H9 (cell line): Measurements from ENCODE around the gene HPS4. TPM values are rescaled to one million over a fixed set of nuclear protein-coding genes. Genes with fewer than 3 reads are reported as not detected.

Experiments used
- DNase-seq: peaks from one replicate; pipeline ENCODE4 v3.0.0-alpha.2; 2017
- H2AFZ ChIP-seq: one replicate; pipeline ENCODE4 v1.6.1; 2013; ENCODE audit warnings: mild to moderate bottlenecking, low read length, control low read depth, moderate library complexity
- H2AK5ac ChIP-seq: 2 replicates; pipeline ENCODE4 v1.6.1; 2013; ENCODE audit warnings: low read length, control low read depth, mixed read lengths; ENCODE audit not compliant: insufficient read length
- H2BK120ac ChIP-seq: one replicate; pipeline ENCODE4 v1.6.1; 2013; ENCODE audit warnings: low read depth, mild to moderate bottlenecking, low read length, control low read depth, inconsistent platforms; ENCODE audit not compliant: poor library complexity, severe bottlenecking
- H2BK12ac ChIP-seq: 2 replicates; pipeline ENCODE4 v1.6.1; 2013; ENCODE audit warnings: low read length, control low read depth, mixed read lengths, low read depth; ENCODE audit not compliant: insufficient read length
- H2BK15ac ChIP-seq: 2 replicates; pipeline ENCODE4 v1.6.1; 2013; ENCODE audit warnings: low read depth, low read length, control low read depth
- H2BK20ac ChIP-seq: one replicate; pipeline ENCODE4 v1.6.1; 2013; ENCODE audit warnings: low read depth, mild to moderate bottlenecking, low read length, control low read depth, inconsistent platforms; ENCODE audit not compliant: poor library complexity, severe bottlenecking
- H2BK5ac ChIP-seq: 2 replicates; pipeline ENCODE4 v1.6.1; 2013; ENCODE audit warnings: low read length, control low read depth, mixed read lengths; ENCODE audit not compliant: insufficient read length
- H3K14ac ChIP-seq: 2 replicates; pipeline ENCODE4 v1.6.1; 2013; ENCODE audit warnings: low read length, control low read depth; ENCODE audit not compliant: insufficient read depth
- H3K18ac ChIP-seq: 2 replicates; pipeline ENCODE4 v1.6.1; 2013; ENCODE audit warnings: low read depth, mild to moderate bottlenecking, mixed read lengths, low read length, control low read depth; ENCODE audit not compliant: insufficient read length
- H3K23ac ChIP-seq: 2 replicates; pipeline ENCODE4 v1.6.1; 2013; ENCODE audit warnings: low read length, control low read depth, mixed read lengths, low read depth; ENCODE audit not compliant: insufficient read length
- H3K23me2 ChIP-seq: 2 replicates; pipeline ENCODE4 v1.6.1; 2013; ENCODE audit warnings: low read depth, mild to moderate bottlenecking, mixed read lengths, low read length, control low read depth; ENCODE audit not compliant: insufficient read length, poor library complexity, severe bottlenecking
- H3K27ac ChIP-seq: 2 replicates; pipeline ENCODE4 v1.5.1; 2013; ENCODE audit warnings: low read length, control low read depth, mixed read lengths, low read depth; ENCODE audit not compliant: insufficient read length
- H3K27me3 ChIP-seq: 2 replicates; pipeline ENCODE4 v1.6.1; 2013; ENCODE audit warnings: low read length, control low read depth, inconsistent platforms; ENCODE audit not compliant: insufficient read depth
- H3K4ac ChIP-seq: 2 replicates; pipeline ENCODE4 v1.6.1; 2013; ENCODE audit warnings: low read depth, mild to moderate bottlenecking, control low read depth, inconsistent platforms, low read length, moderate library complexity
- H3K4me1 ChIP-seq: 2 replicates; pipeline ENCODE4 v1.6.1; 2013; ENCODE audit warnings: low read length, control low read depth, inconsistent platforms; ENCODE audit not compliant: insufficient read depth
- H3K4me2 ChIP-seq: 2 replicates; pipeline ENCODE4 v1.6.1; 2013; ENCODE audit warnings: low read length, control low read depth, mixed read lengths; ENCODE audit not compliant: insufficient read length, insufficient read depth
- H3K56ac ChIP-seq: 2 replicates; pipeline ENCODE4 v1.6.1; 2013; ENCODE audit warnings: low read depth, mild to moderate bottlenecking, mixed read lengths, low read length, control low read depth; ENCODE audit not compliant: insufficient read length
- H3K79me1 ChIP-seq: 2 replicates; pipeline ENCODE4 v1.6.1; 2013; ENCODE audit warnings: low read depth, mild to moderate bottlenecking, moderate library complexity, low read length, control low read depth, inconsistent platforms; ENCODE audit not compliant: insufficient read depth, poor library complexity, severe bottlenecking
- H3K79me2 ChIP-seq: 2 replicates; pipeline ENCODE4 v1.6.1; 2013; ENCODE audit warnings: low read length, control low read depth, inconsistent platforms; ENCODE audit not compliant: insufficient read depth
- H3K9ac ChIP-seq: 2 replicates; pipeline ENCODE4 v1.6.1; 2013; ENCODE audit warnings: low read length, control low read depth, mixed read lengths; ENCODE audit not compliant: insufficient read length; ENCODE audit errors: extremely low read depth
- H3K9me3 ChIP-seq: one replicate; pipeline ENCODE4 v1.6.1; 2013; ENCODE audit warnings: low read depth, low read length, inconsistent platforms; ENCODE audit not compliant: control insufficient read depth
- H3T11ph ChIP-seq: one replicate; pipeline ENCODE4 v1.6.1; 2013; ENCODE audit warnings: mild to moderate bottlenecking, low read length, control low read depth, inconsistent platforms
- H4K20me1 ChIP-seq: one replicate; pipeline ENCODE4 v1.6.1; 2013; ENCODE audit not compliant: control insufficient read depth, insufficient read length, insufficient read depth
- H4K5ac ChIP-seq: 2 replicates; pipeline ENCODE4 v1.6.1; 2013; ENCODE audit warnings: low read depth, mild to moderate bottlenecking, mixed read lengths, low read length, control low read depth; ENCODE audit not compliant: insufficient read length
- H4K8ac ChIP-seq: replicated peaks from 2 replicates; pipeline ENCODE4 v1.6.1; 2013; ENCODE audit warnings: low read length, control low read depth, mixed read lengths, low read depth; ENCODE audit not compliant: insufficient read length
- H4K91ac ChIP-seq: 2 replicates; pipeline ENCODE4 v1.6.1; 2013; ENCODE audit warnings: low read depth, mild to moderate bottlenecking, moderate library complexity, mixed read lengths, low read length, control low read depth; ENCODE audit not compliant: insufficient read length
- H3K27ac Mint-ChIP-seq, 3 experiments: 2 replicates in 2 of 3; 3 replicates in 1 of 3; pipeline ENCODE4 v1.8.0; 2020 to 2021; ENCODE audit warnings: mixed read lengths in 3 of 3, mild to moderate bottlenecking in 1 of 3, moderate library complexity in 1 of 3
- H3K27me3 Mint-ChIP-seq: 2 replicates; pipeline ENCODE4 v1.8.0; 2021; ENCODE audit warnings: low read depth, mild to moderate bottlenecking, moderate library complexity, mixed read lengths
- H3K36me3 Mint-ChIP-seq, 3 experiments: 2 replicates in 2 of 3; 3 replicates in 1 of 3; pipeline ENCODE4 v1.8.0; 2020 to 2021; ENCODE audit warnings: low read depth in 3 of 3, mixed read lengths in 3 of 3; ENCODE audit not compliant: insufficient read depth in 1 of 3
- H3K4me1 Mint-ChIP-seq, 2 experiments: 2 replicates each; pipeline ENCODE4 v1.8.0; 2020; ENCODE audit warnings: mixed read lengths in 2 of 2
- H3K4me3 Mint-ChIP-seq, 2 experiments: 2 replicates in 1 of 2; 3 replicates in 1 of 2; pipeline ENCODE4 v1.8.0; 2020 to 2021; ENCODE audit warnings: mild to moderate bottlenecking in 2 of 2, mixed read lengths in 2 of 2, moderate library complexity in 1 of 2
- H3K9me3 Mint-ChIP-seq, 2 experiments: 2 replicates in 1 of 2; 3 replicates in 1 of 2; pipeline ENCODE4 v1.8.0; 2020; ENCODE audit warnings: mild to moderate bottlenecking in 2 of 2, mixed read lengths in 2 of 2, moderate library complexity in 1 of 2
- CTCF ChIP-seq: fragments of 200-600 bp; sonication (generic); conservative IDR thresholded peaks from 3 replicates; pipeline ENCODE4 v1.8.0; 2021; ENCODE audit warnings: antibody characterized with exemption, mild to moderate bottlenecking
- WGBS: extraction: QIAGEN DNeasy Blood & Tissue Kit; methylation state at CpG from one replicate; pipeline ENCODE4 v1.1.7; 2013; ENCODE audit warnings: missing lambda C conversion rate, low lambda C conversion rate, mixed read lengths; ENCODE audit not compliant: insufficient read length; ENCODE audit errors: extremely low coverage; 5-methylcytosine and 5-hydroxymethylcytosine counted together
- total RNA-seq: library from RNA; stranded (reverse); gene quantifications from 2 replicates; pipeline ENCODE4 v1.2.1, GENCODE V29; 2021

HPS4 gene
- total RNA-seq, 1 experiment from 2014 or later: 26.2 TPM

- Histone ChIP-seq H4K91ac (no peak overlapping the region), H3K56ac (no peak overlapping the region), H3K79me1 (no peaks in the 10 kb centered on the region), H2AK5ac (no peak overlapping the region), H3K79me2 (no peaks in the 10 kb centered on the region; the same call in 1 of the 2 replicates), H3K9me3 (no peaks in the 10 kb centered on the region), H3T11ph (no peak overlapping the region), H4K5ac (no peak overlapping the region), H3K27ac (no peak overlapping the region), H2BK15ac (no peak overlapping the region), H2BK5ac (no peak overlapping the region), H2AFZ (no peak overlapping the region), H2BK20ac (no peak overlapping the region), H4K8ac (no peak overlapping the region), H3K14ac (no peak overlapping the region), H3K23ac (no peak overlapping the region), H3K23me2 (no peaks in the 10 kb centered on the region), H3K4me2 (no peak overlapping the region), H3K4ac (no peak overlapping the region), H2BK12ac (no peak overlapping the region), H2BK120ac (no peak overlapping the region), H4K20me1 (no peaks in the 10 kb centered on the region), H3K27me3 (no peaks in the 10 kb centered on the region), H3K4me1 (no peaks in the 10 kb centered on the region), H3K18ac (no peak overlapping the region), H3K9ac (no peak overlapping the region)
- H3K9me3 Mint-ChIP-seq: no peaks in the 10 kb centered on the region
- peaks cover 5% of the 10 kb centered on the region in 2 experiments for H3K4me1 Mint-ChIP-seq
- no CpG with 5 or more reads among the region's 26 CpGs for WGBS
- H3K27ac Mint-ChIP-seq: no peak overlapping the region
- no peak for TF ChIP-seq CTCF
- no peak overlapping the region for H3K4me3 Mint-ChIP-seq
- no peaks in the 10 kb centered on the region for H3K27me3 Mint-ChIP-seq
- no peak for DNase-seq
- H3K36me3 Mint-ChIP-seq: peaks cover 20 to 52% (median 50%) of the 10 kb centered on the region in 3 experiments; a peak in 6 of 7 replicates
These were observed 25.8 kb downstream of the HPS4 start for GRCh38 chr22:26457661-26458272.
